ENCODE measurements around the gene AKAP12.

Gene AKAP12

DNA sequence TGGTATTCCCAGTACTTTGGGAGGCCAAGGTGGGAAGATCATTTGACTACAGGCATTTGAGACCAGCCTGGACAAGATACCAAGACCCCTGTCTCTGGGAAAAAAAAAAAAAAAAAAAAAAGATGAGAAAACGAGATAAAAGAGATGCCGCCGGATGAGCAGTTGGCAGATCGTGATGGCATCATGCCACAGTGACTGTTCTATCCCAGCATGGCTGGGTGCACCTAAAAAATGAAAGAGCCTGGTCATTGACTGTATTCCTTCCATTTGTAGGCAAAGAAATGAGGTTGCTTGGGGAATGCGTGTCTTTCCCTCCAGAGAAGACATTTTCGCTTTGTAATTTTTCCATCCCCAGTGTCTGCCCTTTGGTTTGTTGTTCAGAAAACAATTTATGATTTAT lies 12.9 kb downstream of the AKAP12 start:
- Histone ChIP-seq H3K9me3 (ENCODE audit: control insufficient read depth, insufficient read depth, low read length) (no peaks in the 10 kb centered on the region), H3F3A (ENCODE audit: control insufficient read depth, insufficient read depth) (no peaks in the 10 kb centered on the region), H3K4me2 (ENCODE audit: low read length) (no peak overlapping the region), H3K27me3 (ENCODE audit: control insufficient read depth, low read length) (peaks cover under 1% of the 10 kb centered on the region; the same call in 1 of the 2 replicates), H3K4me1 (ENCODE audit: control insufficient read depth, low read length) (no peaks in the 10 kb centered on the region), H3K36me3 (ENCODE audit: control insufficient read depth, low read length) (no peaks in the 10 kb centered on the region), H4K20me1 (ENCODE audit: control insufficient read depth, insufficient read depth, low read depth, low read length) (no peaks in the 10 kb centered on the region), H3K79me2 (ENCODE audit: control insufficient read depth, low read length) (no peaks in the 10 kb centered on the region), H3K4me3 (ENCODE audit: low read length) (no peak overlapping the region), H3K9me2 (replicated peaks; ENCODE audit: control insufficient read depth, low read length) (no peaks in the 10 kb centered on the region), H3K27ac (ENCODE audit: low read depth, low read length) (no peak overlapping the region)
- TF ChIP-seq, protein P1, sequence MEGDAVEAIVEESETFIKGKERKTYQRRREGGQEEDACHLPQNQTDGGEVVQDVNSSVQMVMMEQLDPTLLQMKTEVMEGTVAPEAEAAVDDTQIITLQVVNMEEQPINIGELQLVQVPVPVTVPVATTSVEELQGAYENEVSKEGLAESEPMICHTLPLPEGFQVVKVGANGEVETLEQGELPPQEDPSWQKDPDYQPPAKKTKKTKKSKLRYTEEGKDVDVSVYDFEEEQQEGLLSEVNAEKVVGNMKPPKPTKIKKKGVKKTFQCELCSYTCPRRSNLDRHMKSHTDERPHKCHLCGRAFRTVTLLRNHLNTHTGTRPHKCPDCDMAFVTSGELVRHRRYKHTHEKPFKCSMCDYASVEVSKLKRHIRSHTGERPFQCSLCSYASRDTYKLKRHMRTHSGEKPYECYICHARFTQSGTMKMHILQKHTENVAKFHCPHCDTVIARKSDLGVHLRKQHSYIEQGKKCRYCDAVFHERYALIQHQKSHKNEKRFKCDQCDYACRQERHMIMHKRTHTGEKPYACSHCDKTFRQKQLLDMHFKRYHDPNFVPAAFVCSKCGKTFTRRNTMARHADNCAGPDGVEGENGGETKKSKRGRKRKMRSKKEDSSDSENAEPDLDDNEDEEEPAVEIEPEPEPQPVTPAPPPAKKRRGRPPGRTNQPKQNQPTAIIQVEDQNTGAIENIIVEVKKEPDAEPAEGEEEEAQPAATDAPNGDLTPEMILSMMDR (IDR thresholded peaks at IDR 0.05; ENCODE audit: low read depth, low read length, poor library complexity, severe bottlenecking) = no peak
- no peak for TF ChIP-seq EZH2phosphoT487 (IDR thresholded peaks at IDR 0.05; ENCODE audit: borderline replicate concordance, low read length)

DNA sequence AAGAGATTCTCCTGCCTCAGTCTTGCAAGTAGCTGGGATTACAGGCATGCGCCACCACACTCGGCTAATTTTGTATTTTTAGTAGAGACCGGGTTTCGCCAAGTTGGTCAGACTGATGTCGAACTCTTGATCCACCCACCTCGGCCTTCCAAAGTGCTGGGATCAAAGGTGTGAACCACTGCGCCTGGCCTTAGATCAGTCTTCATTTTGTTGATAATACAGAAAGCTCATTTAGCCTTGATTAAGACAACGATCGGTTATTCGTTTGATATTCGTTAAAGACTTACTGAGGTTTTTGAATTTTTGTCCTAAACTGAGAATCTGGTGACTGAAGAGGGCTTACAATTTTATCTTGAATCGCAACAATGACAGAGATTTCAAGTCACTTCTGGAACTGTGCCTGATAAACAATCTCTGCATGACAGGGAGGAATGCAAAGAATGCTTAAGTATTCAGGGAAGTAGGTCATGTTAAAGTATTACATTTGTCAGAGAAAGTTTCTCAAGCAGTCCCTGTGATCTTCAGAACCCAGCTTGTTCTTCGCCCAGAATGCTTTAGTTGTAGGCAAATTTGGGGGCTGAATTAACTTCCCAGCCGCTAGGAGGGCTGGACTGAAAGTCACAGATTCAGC lies 14.8 kb downstream of the AKAP12 start:
- Histone ChIP-seq H3K4me1 (ENCODE audit: control insufficient read depth, low read length) (no peaks in the 10 kb centered on the region), H3K4me2 (ENCODE audit: low read length) (no peak overlapping the region), H3K27ac (ENCODE audit: low read depth, low read length) (no peak overlapping the region), H3K9me2 (replicated peaks; ENCODE audit: control insufficient read depth, low read length) (no peaks in the 10 kb centered on the region), H3K4me3 (ENCODE audit: low read length) (no peak overlapping the region), H3K36me3 (ENCODE audit: control insufficient read depth, low read length) (no peaks in the 10 kb centered on the region), H3K9me3 (ENCODE audit: control insufficient read depth, insufficient read depth, low read length) (no peaks in the 10 kb centered on the region), H4K20me1 (ENCODE audit: control insufficient read depth, insufficient read depth, low read depth, low read length) (no peaks in the 10 kb centered on the region), H3K79me2 (ENCODE audit: control insufficient read depth, low read length) (no peaks in the 10 kb centered on the region), H3F3A (ENCODE audit: control insufficient read depth, insufficient read depth) (no peaks in the 10 kb centered on the region), H3K27me3 (ENCODE audit: control insufficient read depth, low read length) (0 out of 2 replicates have a peak, but pooled peaks cover 3% of the 10 kb centered on the region)
- TF ChIP-seq, protein P1 (IDR thresholded peaks at IDR 0.05; ENCODE audit: low read depth, low read length, poor library complexity, severe bottlenecking) = no peak
- no peak for TF ChIP-seq EZH2phosphoT487 (IDR thresholded peaks at IDR 0.05; ENCODE audit: borderline replicate concordance, low read length)

DNA sequence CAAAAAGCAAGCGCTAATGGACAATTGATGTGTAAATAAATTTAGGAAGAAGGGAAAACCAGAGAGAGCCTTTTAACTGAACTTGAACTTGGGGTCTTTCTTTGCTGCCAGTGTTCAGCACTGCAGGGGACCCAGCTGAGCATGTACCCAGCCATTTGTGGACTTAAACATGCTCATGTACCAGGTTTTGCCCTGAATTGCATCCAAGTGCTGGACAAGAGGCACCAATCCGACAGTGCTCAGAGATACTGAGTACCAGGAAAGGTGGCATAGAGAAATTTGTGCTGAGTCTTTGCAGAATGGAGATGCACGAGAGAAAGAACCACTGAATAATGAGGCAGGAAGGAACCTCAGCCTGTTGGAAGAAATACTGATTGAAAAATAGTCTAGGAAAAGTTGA lies 16.0 kb downstream of the AKAP12 start:
- no peak overlapping the region for H3K4me2 ChIP-seq (ENCODE audit: low read length)

DNA sequence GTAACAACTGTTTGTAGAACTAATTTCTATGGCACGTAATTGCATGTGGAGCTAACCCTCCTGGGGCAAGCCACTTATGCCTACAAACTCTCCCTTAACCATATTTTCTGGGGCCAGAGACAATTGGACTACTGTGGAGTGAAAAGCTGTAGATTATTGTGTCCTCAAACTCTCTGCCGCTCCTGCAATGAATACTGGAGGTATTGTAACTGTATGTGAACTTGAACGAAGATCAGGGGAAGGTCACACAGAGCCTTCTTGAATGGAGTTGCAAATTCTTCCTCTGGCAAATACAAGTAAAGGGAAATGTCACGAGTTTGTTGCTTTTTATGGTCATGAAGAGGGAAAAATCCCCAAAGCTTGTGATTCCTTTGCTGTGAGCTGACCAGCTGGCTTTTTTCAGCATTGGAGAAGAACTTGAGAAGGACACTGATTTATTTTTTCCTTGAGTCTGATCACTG lies 18.2 kb downstream of the AKAP12 start:
- H3K4me3 ChIP-seq (ENCODE audit: low read length) = no peak overlapping the region
- H4K20me1 ChIP-seq (ENCODE audit: control insufficient read depth, insufficient read depth, low read depth, low read length) = no peaks in the 10 kb centered on the region
- H3K27ac ChIP-seq (ENCODE audit: low read depth, low read length) = no peak overlapping the region
- H3K4me1 ChIP-seq (ENCODE audit: control insufficient read depth, low read length) = no peaks in the 10 kb centered on the region
- H3K79me2 ChIP-seq (ENCODE audit: control insufficient read depth, low read length) = no peaks in the 10 kb centered on the region
- H3K36me3 ChIP-seq (ENCODE audit: control insufficient read depth, low read length) = no peaks in the 10 kb centered on the region
- H3K4me2 ChIP-seq (ENCODE audit: low read length) = no peak overlapping the region
- TF ChIP-seq, protein P1 (IDR thresholded peaks at IDR 0.05; ENCODE audit: low read depth, low read length, poor library complexity, severe bottlenecking) = no peak
- TF ChIP-seq EZH2phosphoT487 (IDR thresholded peaks at IDR 0.05; ENCODE audit: borderline replicate concordance, low read length) = no peak
- H3K9me2 ChIP-seq (replicated peaks; ENCODE audit: control insufficient read depth, low read length) = no peaks in the 10 kb centered on the region
- no peaks in the 10 kb centered on the region for H3F3A ChIP-seq (ENCODE audit: control insufficient read depth, insufficient read depth)
- H3K9me3 ChIP-seq (ENCODE audit: control insufficient read depth, insufficient read depth, low read length) = no peaks in the 10 kb centered on the region
- H3K27me3 ChIP-seq (ENCODE audit: control insufficient read depth, low read length) = 0 out of 2 replicates have a peak, but pooled peaks cover 3% of the 10 kb centered on the region

More for the DNA sequence above, 16.0 kb downstream of the AKAP12 start:
- Histone ChIP-seq H3K4me1 (ENCODE audit: control insufficient read depth, low read length) (no peaks in the 10 kb centered on the region), H3K27ac (ENCODE audit: low read depth, low read length) (no peak overlapping the region), H3K9me2 (replicated peaks; ENCODE audit: control insufficient read depth, low read length) (no peaks in the 10 kb centered on the region), H3K79me2 (ENCODE audit: control insufficient read depth, low read length) (no peaks in the 10 kb centered on the region), H4K20me1 (ENCODE audit: control insufficient read depth, insufficient read depth, low read depth, low read length) (no peaks in the 10 kb centered on the region), H3F3A (ENCODE audit: control insufficient read depth, insufficient read depth) (no peaks in the 10 kb centered on the region), H3K9me3 (ENCODE audit: control insufficient read depth, insufficient read depth, low read length) (no peaks in the 10 kb centered on the region), H3K4me3 (ENCODE audit: low read length) (no peak overlapping the region), H3K27me3 (ENCODE audit: control insufficient read depth, low read length) (0 out of 2 replicates have a peak, but pooled peaks cover 3% of the 10 kb centered on the region), H3K36me3 (ENCODE audit: control insufficient read depth, low read length) (no peaks in the 10 kb centered on the region)
- no peak for TF ChIP-seq EZH2phosphoT487 (IDR thresholded peaks at IDR 0.05; ENCODE audit: borderline replicate concordance, low read length)

Measured in DOHH2 (cell line).